A549 (cell line): ENCODE results near the gene ZGLP1. TPM values are rescaled to one million over a fixed set of nuclear protein-coding genes. Genes with fewer than 3 reads are reported as not detected.

Experiments
- ATAC-seq, 2 experiments: fragments of 200-7000 bp in 1 of 2; fragments of >200 bp in 1 of 2; cut with Nextera tagmentation in 1 of 2; cut with Tn5 transposase in 1 of 2; 3 replicates each; pipeline versions ENCODE4 v1.8.0 to v1.9.1; 2018 to 2020; ENCODE audit warnings: mild to moderate bottlenecking in 1 of 2, moderate library complexity in 1 of 2
- CTCF ChIA-PET: fragments of 300-600 bp; sonication (Branson Sonifier 250); formaldehyde crosslinking; extraction: SDS; loops from one replicate; lab custom pipeline; 2021; ENCODE audit warnings: antibody characterized with exemption, inconsistent platforms; lab: Yijun Ruan, JAX
- POLR2A ChIA-PET: fragments of 350-600 bp; formaldehyde crosslinking; extraction: SDS; loops from one replicate; lab custom pipeline; 2021; ENCODE audit warnings: antibody characterized with exemption, inconsistent platforms; lab: Yijun Ruan, JAX
- DNase-seq, 2 experiments: peaks; one replicate each; pipeline versions ENCODE4 v3.0.0 to v3.0.0-alpha.2; 2011 to 2016; ENCODE audit warnings: low read depth in 1 of 2, low spot score in 1 of 2
- FAIRE-seq: peaks from 2 replicates; lab custom pipeline; 2011; peaks lifted over from hg19 to GRCh38; lab: Jason Lieb, UNC
- H3K27ac ChIP-seq, 2 experiments: fragments of >200 bp; sonication (Bioruptor Twin); formaldehyde crosslinking; 3 replicates each; pipeline ENCODE4 v1.5.1; 2016 to 2017
- H3K4me1 ChIP-seq: fragments of >200 bp; sonication (Bioruptor Twin); formaldehyde crosslinking; 3 replicates; pipeline ENCODE4 v1.6.1; 2016
- H3K4me2 ChIP-seq: fragments of >200 bp; sonication (Bioruptor Twin); formaldehyde crosslinking; 3 replicates; pipeline ENCODE4 v1.6.1; 2016
- H3K4me3 ChIP-seq: fragments of >200 bp; sonication (Bioruptor Twin); formaldehyde crosslinking; 3 replicates; pipeline ENCODE4 v1.5.1; 2016
- H3K9me3 ChIP-seq: fragments of >200 bp; sonication (Bioruptor Twin); formaldehyde crosslinking; 3 replicates; pipeline ENCODE4 v1.6.1; 2016
- CBX8 ChIP-seq: fragments of 200-600 bp; sonication (generic); IDR thresholded peaks from 2 replicates; pipeline ENCODE4 v1.6.1; 2016
- FOSB ChIP-seq: fragments of 250-450 bp; sonication (Bioruptor Pico); IDR thresholded peaks from 2 replicates; pipeline ENCODE4 v1.5.0; 2020; ENCODE audit warnings: mild to moderate bottlenecking, moderate library complexity
- FOSL2 ChIP-seq, 2 experiments: fragments of 450-650 bp in 1 of 2; fragments of >200 bp in 1 of 2; sonication (Bioruptor Twin) in 1 of 2; formaldehyde crosslinking; IDR thresholded peaks; 2 replicates each; pipeline versions ENCODE4 v1.5.0 to v1.6.1; 2016 to 2020; ENCODE audit warnings: mild to moderate bottlenecking in 1 of 2, moderate library complexity in 1 of 2
- FOXS1 ChIP-seq: fragments of 250-450 bp; sonication (Bioruptor Pico); IDR thresholded peaks from 2 replicates; pipeline ENCODE4 v1.5.0; 2020; ENCODE audit warnings: mild to moderate bottlenecking, moderate library complexity
- HDAC2 ChIP-seq: fragments of 200-600 bp; sonication (generic); IDR thresholded peaks from 2 replicates; pipeline ENCODE4 v1.6.1; 2016
- HOXB5 ChIP-seq: fragments of 250-450 bp; sonication (Bioruptor Pico); IDR thresholded peaks from 2 replicates; pipeline ENCODE4 v1.5.0; 2020; ENCODE audit warnings: mild to moderate bottlenecking, moderate library complexity
- JUN ChIP-seq, 2 experiments: fragments of >200 bp; sonication (Bioruptor Twin); formaldehyde crosslinking; IDR thresholded peaks; 2 replicates in 1 of 2; 3 replicates in 1 of 2; pipeline ENCODE4 v1.6.1; 2016 to 2017
- MAFK ChIP-seq: fragments of 450-650 bp; IDR thresholded peaks from 2 replicates; pipeline ENCODE4 v1.6.1; 2014; ENCODE audit not compliant: partially characterized antibody
- MAX ChIP-seq: IDR thresholded peaks from 2 replicates; pipeline ENCODE4 v1.6.1; 2012
- MAZ ChIP-seq: fragments of 150-350 bp; IDR thresholded peaks from 2 replicates; pipeline ENCODE4 v1.6.1; 2014; ENCODE audit warnings: antibody characterized with exemption, low read depth, low read length, borderline replicate concordance
- MYC ChIP-seq: IDR thresholded peaks from 2 replicates; pipeline ENCODE4 v1.6.1; 2012; ENCODE audit warnings: mild to moderate bottlenecking, inconsistent platforms, low read length, improper control_type of control experiment, borderline replicate concordance
- NFE2L2 ChIP-seq: fragments of 150-350 bp; conservative IDR thresholded peaks from 2 replicates; pipeline ENCODE4 v1.6.1; 2014; ENCODE audit warnings: low read length
- PHF8 ChIP-seq: fragments of 200-600 bp; sonication (generic); IDR thresholded peaks from 2 replicates; pipeline ENCODE4 v1.6.1; 2016; ENCODE audit warnings: low read depth, mild to moderate bottlenecking, antibody characterized with exemption, moderate library complexity, borderline replicate concordance
- POLR2A ChIP-seq: IDR thresholded peaks from 2 replicates; pipeline ENCODE4 v1.6.1; 2012; ENCODE audit warnings: mild to moderate bottlenecking, low read length
- REST ChIP-seq: fragments of 200-600 bp; sonication (generic); IDR thresholded peaks from 2 replicates; pipeline ENCODE4 v1.6.1; 2016; ENCODE audit warnings: antibody characterized with exemption, mild to moderate bottlenecking, moderate library complexity
- SREBF2 ChIP-seq: fragments of 450-650 bp; IDR thresholded peaks from 2 replicates; pipeline ENCODE4 v1.6.1; 2014; ENCODE audit warnings: mild to moderate bottlenecking, moderate library complexity
- ZC3H11A ChIP-seq: fragments of 450-650 bp; IDR thresholded peaks from 2 replicates; pipeline ENCODE4 v1.6.1; 2014; ENCODE audit warnings: antibody characterized with exemption, mild to moderate bottlenecking
- ZFP36 ChIP-seq: fragments of 450-650 bp; IDR thresholded peaks from 2 replicates; pipeline ENCODE4 v1.6.1; 2014; ENCODE audit warnings: borderline replicate concordance; ENCODE audit not compliant: partially characterized antibody
- ZNF302 ChIP-seq: fragments of 250-450 bp; sonication (Bioruptor Pico); IDR thresholded peaks from 2 replicates; pipeline ENCODE4 v1.9.0; 2021; ENCODE audit warnings: inconsistent platforms, mild to moderate bottlenecking, moderate library complexity
- WGBS: methylation state at CpG from one replicate; pipeline ENCODE4 v1.1.6; 2017; ENCODE audit errors: missing lambda C conversion rate; 5-methylcytosine and 5-hydroxymethylcytosine counted together
- polyA plus RNA-seq, 4 experiments: library from polyadenylated mRNA; depleted of rRNA in 3 of 4; stranded (reverse); fragments of >200 nt; fragmentation: RNase III in 1 of 4; extraction: RNeasy Plus Mini Kit Qiagen cat#74134 plus additional on column Dnase treatment in 1 of 4; gene quantifications; 2 replicates in 3 of 4; 3 replicates in 1 of 4; pipeline ENCODE4 v1.2.3, GENCODE V29; 2011 to 2017

The ZGLP1 gene
- polyA plus RNA-seq, 2 of the 4 experiments (the other 2 are of a cell fraction): 0.84 to 1.9 TPM

- ATAC-seq: peak; percentile 74 to 88
- peak; percentile 66 to 93 for DNase-seq
- H3K27ac ChIP-seq: peak overlapping the region; percentile 81 to 97
- peak overlapping the region; percentile 92 for H3K4me2 ChIP-seq
- CTCF ChIA-PET: interaction anchor here (1.2 to 2.0 kb wide), 3 partner anchors 54 to 76 kb away, joined by 3 to 9 read pairs (median 4); partner anchors contain the start of gene ICAM1
- H3K4me3 ChIP-seq: peak overlapping the region; percentile 76
- POLR2A ChIA-PET: interaction anchor here (2.5 kb wide), 1 partner anchor 45 kb away, joined by 12 read pairs; the partner anchor contains the start of gene TYK2
- H3K9me3 ChIP-seq: no peaks in the 10 kb centered on the region
- 1% methylated on average over 28 of the region's 59 CpGs for WGBS
- no peak for FAIRE-seq
- peaks cover 11% of the 10 kb centered on the region; the same call in 1 of the 3 replicates for H3K4me1 ChIP-seq
- TF ChIP-seq MAX (peak; percentile 68), REST (no peak), JUN (IDR thresholded peaks at IDR 0.05) (peak in 1 of 2 experiments; percentile 15; a peak in 1 of 5 replicates), POLR2A (peak; percentile 30)
Measured at GRCh38 chr19:10334588-10335351, 25.2 kb upstream of the ZGLP1 start.

- WGBS: 3% methylated on average over 7 of the region's 44 CpGs
- Histone ChIP-seq H3K4me3 (peak overlapping the region; percentile 76), H3K9me3 (no peaks in the 10 kb centered on the region), H3K27ac (peak overlapping the region; percentile 81 to 97), H3K4me1 (peaks cover 11% of the 10 kb centered on the region; the same call in 1 of the 3 replicates), H3K4me2 (peak overlapping the region; percentile 92)
- DNase-seq: no peak
- ChIA-PET POLR2A (interaction anchor here (0.6 to 2.5 kb wide), 10 partner anchors 9 to 65 kb away, joined by 3 to 12 read pairs (median 4); partner anchors contain the start of genes ICAM5 and TYK2), CTCF (interaction anchor here (0.8 to 2.0 kb wide), 5 partner anchors 10 to 84 kb away, joined by 3 to 9 read pairs (median 3); partner anchors contain the start of gene ICAM1)
- FAIRE-seq: no peak
- ATAC-seq: peak; percentile 43 to 44
- no peak for TF ChIP-seq ZNF302
- no peak for TF ChIP-seq ZFP36
- TF ChIP-seq JUN (IDR thresholded peaks at IDR 0.05): no peak
- TF ChIP-seq PHF8: no peak
- no peak for TF ChIP-seq HDAC2
- TF ChIP-seq MAZ: no peak
- no peak for TF ChIP-seq FOXS1 (CRISPR knock-in tag)
- TF ChIP-seq HOXB5 (CRISPR knock-in tag): no peak
- no peak for TF ChIP-seq CBX8
- TF ChIP-seq MYC: no peak
- TF ChIP-seq MAFK: no peak
- no peak for TF ChIP-seq FOSL2 (IDR thresholded peaks at IDR 0.05)
- TF ChIP-seq FOSL2 (CRISPR knock-in tag; IDR thresholded peaks at IDR 0.05): no peak
- TF ChIP-seq ZC3H11A: no peak
- no peak for TF ChIP-seq NFE2L2
- TF ChIP-seq FOSB: no peak
- no peak for TF ChIP-seq SREBF2
Measured at GRCh38 chr19:10333758-10334587, 24.4 kb upstream of the ZGLP1 start.
